CMK (cell line): ENCODE data around the gene WDR86.

Experiments used
- DNase-seq: peaks from one replicate; pipeline ENCODE4 v3.0.0-alpha.2; 2010; ENCODE audit warnings: low read depth

WDR86 gene

GRCh38 chr7:151347200-151347599, 62.6 kb downstream of the WDR86 start:
- no peak for DNase-seq

GRCh38 chr7:151346470-151346769, 63.4 kb downstream of the WDR86 start:
- no peak for DNase-seq

GRCh38 chr7:151345576-151346469, 64.0 kb downstream of the WDR86 start:
- DNase-seq: no peak

GRCh38 chr7:151343516-151343915, 66.3 kb downstream of the WDR86 start:
- no peak for DNase-seq

- no peak for DNase-seq
Measured at GRCh38 chr7:151342811-151343210, 67.0 kb downstream of the WDR86 start.

GRCh38 chr7:151342102-151342646, 67.7 kb downstream of the WDR86 start:
- no peak for DNase-seq

- peak; percentile 58 for DNase-seq
Measured at GRCh38 chr7:151341357-151342101, 68.3 kb downstream of the WDR86 start, which contains the start of gene NUB1. NUB1 (plus strand) TSS chr7:151341812; CDS start chr7:151345350, 3,538 bp downstream.

GRCh38 chr7:151340794-151341356, 69.0 kb downstream of the WDR86 start:
- no peak for DNase-seq

- DNase-seq: no peak
Measured at GRCh38 chr7:151339651-151340382, 70.0 kb downstream of the WDR86 start.

GRCh38 chr7:151338809-151339208, 71.0 kb downstream of the WDR86 start:
- DNase-seq: no peak

GRCh38 chr7:151337346-151337745, 72.5 kb downstream of the WDR86 start:
- no peak for DNase-seq

GRCh38 chr7:151336027-151336708, 73.7 kb downstream of the WDR86 start:
- no peak for DNase-seq

GRCh38 chr7:151334628-151335027, 75.2 kb downstream of the WDR86 start:
- no peak for DNase-seq
